ENCODE data around the gene KRT28.
"Not testable (repeated sequence)": the region's sequence is repeated elsewhere in the genome, so short reads cannot be mapped to it uniquely, and the experiment has no call there.

The KRT28 gene

GRCh38 chr17:40818733-40819527 lies 19.2 kb upstream of the KRT28 start:
- peak; percentile 81 to 84 for DNase-seq

- DNase-seq = no peak
Observed at GRCh38 chr17:40818343-40818732, 18.6 kb upstream of the KRT28 start.

GRCh38 chr17:40817103-40817682 lies 17.4 kb upstream of the KRT28 start:
- no peak for DNase-seq

GRCh38 chr17:40816569-40816968 lies 16.8 kb upstream of the KRT28 start:
- no peak for DNase-seq

GRCh38 chr17:40815381-40815780 lies 15.6 kb upstream of the KRT28 start:
- no peak for DNase-seq

- DNase-seq = not testable (repeated sequence)
Observed at GRCh38 chr17:40814657-40815056, 14.9 kb upstream of the KRT28 start.

GRCh38 chr17:40813804-40814203 lies 14.0 kb upstream of the KRT28 start:
- no peak for DNase-seq

- no peak for DNase-seq
Observed at GRCh38 chr17:40812639-40813038, 12.9 kb upstream of the KRT28 start.

- no peak for DNase-seq
Observed at GRCh38 chr17:40810494-40810893, 10.7 kb upstream of the KRT28 start.

- no peak for DNase-seq
Observed at GRCh38 chr17:40809721-40810421, 10.1 kb upstream of the KRT28 start.

GRCh38 chr17:40806131-40806530 lies 6.4 kb upstream of the KRT28 start:
- no peak for DNase-seq

GRCh38 chr17:40803617-40804082 lies 3.9 kb upstream of the KRT28 start:
- peak; percentile 78 to 79 for DNase-seq

GRCh38 chr17:40801157-40801556 lies 1.4 kb upstream of the KRT28 start:
- DNase-seq = no peak

- no peak for DNase-seq
Observed at GRCh38 chr17:40800381-40800780, 622 bp upstream of the KRT28 start.

GRCh38 chr17:40796846-40797245 lies 2.9 kb downstream of the KRT28 start:
- DNase-seq = no peak

- no peak for DNase-seq
Observed at GRCh38 chr17:40795019-40795667, 4.6 kb downstream of the KRT28 start.

- no peak for DNase-seq
Observed at GRCh38 chr17:40794466-40794865, 5.3 kb downstream of the KRT28 start.

- DNase-seq = no peak
Observed at GRCh38 chr17:40793832-40794231, 5.9 kb downstream of the KRT28 start.

GRCh38 chr17:40791787-40792436 lies 7.8 kb downstream of the KRT28 start:
- no peak for DNase-seq

- no peak for DNase-seq
Observed at GRCh38 chr17:40791111-40791510, 8.6 kb downstream of the KRT28 start.

GRCh38 chr17:40782450-40782849 lies 17.3 kb downstream of the KRT28 start, which contains the start of gene KRT27:
Gene KRT27 (minus strand): TSS chr17:40782550. CDS start chr17:40782493, 57 bp downstream.
- DNase-seq = no peak

GRCh38 chr17:40779181-40779909 lies 20.4 kb downstream of the KRT28 start:
- peak; percentile 9 to 12 for DNase-seq
